GM23338 (cell line): Measurements from ENCODE around the gene PDLIM5.

Experiments
- CREB1 ChIP-seq: fragments of 250-450 bp; sonication (Bioruptor Pico); IDR thresholded peaks from 2 replicates; pipeline ENCODE4 v1.5.0; 2020; ENCODE audit warnings: low read depth, mild to moderate bottlenecking, moderate library complexity
- CTCF ChIP-seq, 2 experiments: fragments of 200-600 bp in 1 of 2; sonication (generic) in 1 of 2; conservative IDR thresholded peaks; 2 replicates each; pipeline versions ENCODE4 v1.5.1 to v1.6.1; 2016 to 2017; ENCODE audit warnings: antibody characterized with exemption in 2 of 2, low read depth in 2 of 2, mild to moderate bottlenecking in 2 of 2, moderate library complexity in 1 of 2
- ETS1 ChIP-seq: IDR thresholded peaks from 2 replicates; pipeline ENCODE4 v1.6.1; 2016; ENCODE audit warnings: antibody characterized with exemption
- EZH2 ChIP-seq: fragments of 200-600 bp; sonication (generic); IDR thresholded peaks from one replicate; pipeline ENCODE4 v1.8.0; 2017; ENCODE audit warnings: antibody characterized with exemption, mild to moderate bottlenecking, low read depth; ENCODE audit not compliant: unreplicated experiment
- EZH2phosphoT487 ChIP-seq: fragments of 200-600 bp; sonication (generic); IDR thresholded peaks from one replicate; pipeline ENCODE4 v1.8.1; 2018; ENCODE audit warnings: antibody characterized with exemption; ENCODE audit not compliant: unreplicated experiment
- JUNB ChIP-seq: IDR thresholded peaks from one replicate; pipeline ENCODE4 v1.6.1; 2016; ENCODE audit warnings: antibody characterized with exemption; ENCODE audit not compliant: unreplicated experiment
- NANOG ChIP-seq: IDR thresholded peaks from 2 replicates; pipeline ENCODE4 v1.6.1; 2016; ENCODE audit warnings: antibody characterized with exemption, borderline replicate concordance
- POLR2AphosphoS5 ChIP-seq: IDR thresholded peaks from 2 replicates; pipeline ENCODE4 v1.6.1; 2016; ENCODE audit warnings: antibody characterized with exemption, low read depth
- REST ChIP-seq: IDR thresholded peaks from one replicate; pipeline ENCODE4 v1.6.1; 2018; ENCODE audit warnings: antibody characterized with exemption; ENCODE audit not compliant: unreplicated experiment
- STAT1 ChIP-seq: IDR thresholded peaks from one replicate; pipeline ENCODE4 v1.6.1; 2016; ENCODE audit warnings: antibody characterized with exemption; ENCODE audit not compliant: unreplicated experiment
- ZNF114 ChIP-seq: fragments of 250-450 bp; sonication (Bioruptor Pico); IDR thresholded peaks from 2 replicates; pipeline ENCODE4 v1.5.0; 2020; ENCODE audit warnings: mild to moderate bottlenecking, moderate library complexity
- ZNF331 ChIP-seq: fragments of 250-450 bp; sonication (Bioruptor Pico); IDR thresholded peaks from 2 replicates; pipeline ENCODE4 v1.5.0; 2020; ENCODE audit warnings: low read depth, mild to moderate bottlenecking, moderate library complexity

GRCh38 chr4:94642561-94642866 is 190.8 kb downstream of the PDLIM5 start:
- TF ChIP-seq CTCF (conservative IDR thresholded peaks at IDR 0.05; ENCODE audit: low read depth in 2 of 2) (no peak), CREB1 (CRISPR knock-in tag) (no peak), STAT1 (no peak), EZH2phosphoT487 (no peak), POLR2AphosphoS5 (no peak), EZH2 (no peak), REST (no peak), ZNF331 (no peak), ZNF114 (CRISPR knock-in tag) (no peak), JUNB (no peak), NANOG (no peak), ETS1 (no peak)
